GM19372 (cell line): ENCODE data around the gene STK24.

Experiments
- ATAC-seq: cut with Tn5 transposase; IDR thresholded peaks from one replicate; pipeline ENCODE4 v1.9.1; 2021; ENCODE audit warnings: mild to moderate bottlenecking, low read depth, moderate library complexity; ENCODE audit not compliant: unreplicated experiment

STK24 gene

DNA sequence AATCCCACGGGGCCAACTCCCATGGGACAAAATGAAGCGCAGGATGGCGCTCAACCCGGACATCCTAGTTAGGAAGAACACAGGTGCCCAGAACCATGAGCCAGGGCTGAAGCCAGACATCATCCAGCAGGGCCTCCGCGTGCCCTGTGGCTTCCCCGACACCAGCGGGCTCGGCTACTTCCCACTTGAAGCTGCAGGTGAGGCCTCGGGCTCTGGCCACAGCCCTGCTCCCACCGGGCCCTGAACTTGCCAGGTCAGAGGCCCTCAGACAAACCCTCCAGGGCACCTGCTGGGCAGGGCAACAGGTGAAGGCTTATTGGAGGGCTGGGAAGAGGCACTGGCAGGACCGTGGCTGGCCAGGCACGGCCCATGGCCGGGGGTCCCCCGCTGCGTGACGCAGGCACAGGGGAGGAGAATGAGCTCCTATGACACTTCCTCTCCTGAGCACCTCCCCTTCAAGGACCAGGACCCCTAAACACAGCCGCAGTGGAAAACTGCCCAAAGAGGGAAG lies 117.7 kb downstream of the STK24 start:
- ATAC-seq, result no peak

DNA sequence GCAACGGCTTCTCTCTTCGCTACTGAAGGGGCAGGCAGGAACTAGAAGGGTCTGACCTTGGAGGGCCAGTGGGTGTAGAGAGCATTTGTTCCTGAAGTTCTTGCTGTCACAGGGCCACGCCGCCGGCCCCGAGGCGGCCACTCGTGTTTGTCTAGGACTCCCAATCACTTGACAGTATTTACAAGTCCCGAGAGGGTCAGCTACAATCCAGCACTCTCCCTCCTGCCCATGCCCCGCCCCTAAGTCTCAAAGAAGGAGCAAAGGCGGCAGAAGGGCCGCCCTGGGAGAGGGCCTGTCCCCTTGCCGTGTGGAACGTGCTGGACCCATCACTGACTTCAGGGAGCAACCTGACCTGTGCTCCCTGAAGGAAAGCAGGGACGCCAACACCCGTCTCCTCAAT lies 118.5 kb downstream of the STK24 start:
- ATAC-seq, result no peak

DNA sequence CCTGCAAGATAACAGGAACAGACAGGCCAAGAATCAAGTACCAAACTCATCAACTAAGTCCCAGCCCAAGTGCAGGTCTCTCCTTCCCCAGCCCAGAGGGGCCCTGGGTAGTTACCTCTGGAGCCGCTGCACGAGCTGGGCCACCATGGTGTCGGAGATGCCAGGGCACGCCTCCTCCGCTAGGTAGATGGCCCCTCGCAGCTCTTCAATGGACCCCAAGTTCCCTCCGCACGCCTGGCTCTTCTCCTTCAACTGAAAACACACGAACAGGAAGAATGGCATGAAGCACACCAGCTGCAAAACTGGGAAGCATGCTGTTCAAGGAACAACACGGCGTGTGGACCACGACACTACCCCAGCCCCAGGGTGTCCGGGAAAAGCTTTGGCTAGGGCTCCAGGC lies 119.9 kb downstream of the STK24 start:
- no peak for ATAC-seq

DNA sequence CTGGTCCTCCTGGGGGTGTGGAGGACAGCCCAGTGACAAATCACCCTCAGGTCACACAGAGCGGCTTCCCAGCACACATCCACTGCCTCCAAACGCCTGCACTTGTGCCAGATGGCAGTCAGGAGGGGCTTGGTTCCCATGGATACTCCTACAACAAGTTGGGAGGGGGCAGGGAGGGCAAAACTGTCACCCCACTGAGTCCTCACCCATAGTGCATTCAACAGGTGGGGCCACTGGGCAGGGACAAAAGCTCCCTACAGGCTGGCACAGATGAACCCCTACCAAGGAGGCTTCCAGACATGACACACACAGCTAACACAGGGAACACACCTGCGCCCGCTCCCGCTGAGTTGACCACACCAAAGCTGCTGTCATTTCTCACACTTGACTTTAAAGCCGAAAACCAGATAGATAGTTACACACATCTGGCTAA lies 120.5 kb downstream of the STK24 start:
- ATAC-seq, result no peak

DNA sequence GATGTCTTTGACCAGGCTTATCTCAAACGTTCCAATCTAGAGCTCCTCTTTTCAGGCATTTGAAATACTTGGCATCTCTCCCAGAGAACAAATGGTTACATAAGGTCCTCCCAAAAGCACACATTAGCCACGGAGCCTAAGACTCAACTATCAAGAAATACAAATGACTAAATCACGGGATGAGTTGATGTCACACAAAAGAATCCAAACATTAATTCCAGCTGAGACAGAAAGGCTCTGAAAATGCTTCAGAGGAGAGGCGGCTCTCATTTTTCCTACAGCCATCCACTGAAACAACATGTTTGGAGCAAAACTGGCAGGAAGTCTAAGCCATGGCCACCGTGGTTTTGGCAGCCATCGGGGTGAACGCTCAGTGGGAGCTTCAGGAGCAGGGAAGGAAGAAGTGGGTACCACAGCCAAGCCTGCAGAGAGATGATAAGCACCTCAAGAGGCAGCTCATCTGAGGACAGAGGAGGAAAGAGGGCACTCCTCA lies 122.5 kb downstream of the STK24 start:
- ATAC-seq, result no peak

DNA sequence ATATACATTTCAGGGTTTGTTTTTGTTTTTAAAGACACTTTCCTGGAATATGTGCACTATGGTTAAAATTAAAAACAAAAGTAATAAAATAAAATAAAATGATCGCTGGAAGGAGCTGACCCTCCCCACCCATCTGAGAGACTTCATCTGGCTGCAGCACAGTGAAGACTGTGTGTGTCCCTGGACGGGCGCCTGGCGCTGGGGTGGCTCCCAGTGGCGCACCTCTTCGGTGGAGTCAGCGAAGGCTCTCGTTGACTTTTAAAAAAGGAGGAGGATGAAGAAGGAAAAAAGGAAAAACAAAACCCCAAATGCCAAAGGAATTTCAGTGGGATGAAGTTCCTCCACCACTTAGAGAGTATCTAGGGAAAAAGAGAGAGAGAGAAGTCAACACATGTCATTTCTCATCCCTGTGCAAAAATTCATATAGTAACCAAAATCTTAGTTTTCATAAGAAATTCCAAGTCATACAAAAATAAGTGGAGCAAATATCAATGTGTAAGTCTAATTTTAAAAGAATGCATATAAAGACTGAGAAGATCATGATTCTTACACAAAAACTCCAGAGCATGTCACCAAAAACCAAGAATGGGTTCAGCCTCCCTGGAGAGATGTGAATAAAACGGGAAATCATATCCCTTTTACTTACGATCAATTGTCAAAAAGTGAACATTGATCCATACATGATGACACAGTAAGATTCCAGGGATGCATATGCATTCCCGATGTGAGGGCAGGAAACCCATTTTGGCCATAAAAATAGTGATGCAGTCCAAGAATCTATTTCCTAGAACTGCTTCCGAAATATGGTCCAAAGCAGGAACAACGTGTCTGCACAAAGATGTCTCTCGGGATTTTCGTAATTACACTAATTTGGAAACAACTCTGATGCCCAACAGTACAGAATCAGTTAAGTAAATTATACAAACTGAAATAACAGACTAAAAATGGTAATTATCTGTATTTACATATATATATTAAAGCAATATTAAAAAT lies 123.8 kb downstream of the STK24 start:
- no peak for ATAC-seq

DNA sequence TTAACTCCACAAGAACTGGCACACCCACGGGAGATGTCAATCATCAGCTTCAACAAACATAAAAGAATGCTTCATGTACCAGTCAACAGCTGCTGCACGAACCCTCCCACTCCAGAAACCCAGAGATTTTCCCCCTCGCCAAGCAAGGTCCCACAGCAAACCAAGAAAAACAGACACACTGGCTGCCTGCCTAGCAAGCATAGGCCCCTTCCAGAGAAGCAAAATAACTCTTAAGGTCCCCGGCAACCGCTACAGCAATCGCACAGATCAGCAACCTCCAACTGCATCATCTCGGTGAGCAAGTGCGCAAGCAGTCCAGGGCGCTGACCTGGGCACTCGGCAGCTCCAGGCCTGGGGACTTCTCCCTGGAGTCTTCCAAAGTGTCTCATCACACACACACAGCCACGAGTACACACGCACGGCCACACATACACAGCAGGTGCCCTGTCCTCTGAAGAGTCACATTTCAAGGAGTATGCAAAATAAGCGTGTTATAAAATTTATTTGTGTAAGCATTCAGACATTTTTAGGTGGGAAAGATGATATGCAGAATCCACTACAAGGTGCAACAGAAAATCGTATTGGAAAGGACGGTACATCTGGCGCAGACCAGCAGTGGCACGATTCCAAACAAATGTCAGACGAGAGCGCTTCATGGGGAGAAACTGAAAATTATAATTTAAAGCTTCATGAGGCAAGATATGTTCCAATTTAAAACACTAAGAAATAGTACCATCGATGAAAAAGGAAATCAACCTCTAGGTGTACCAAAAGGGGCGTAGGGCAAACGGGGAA lies 125.0 kb downstream of the STK24 start:
- no peak for ATAC-seq

DNA sequence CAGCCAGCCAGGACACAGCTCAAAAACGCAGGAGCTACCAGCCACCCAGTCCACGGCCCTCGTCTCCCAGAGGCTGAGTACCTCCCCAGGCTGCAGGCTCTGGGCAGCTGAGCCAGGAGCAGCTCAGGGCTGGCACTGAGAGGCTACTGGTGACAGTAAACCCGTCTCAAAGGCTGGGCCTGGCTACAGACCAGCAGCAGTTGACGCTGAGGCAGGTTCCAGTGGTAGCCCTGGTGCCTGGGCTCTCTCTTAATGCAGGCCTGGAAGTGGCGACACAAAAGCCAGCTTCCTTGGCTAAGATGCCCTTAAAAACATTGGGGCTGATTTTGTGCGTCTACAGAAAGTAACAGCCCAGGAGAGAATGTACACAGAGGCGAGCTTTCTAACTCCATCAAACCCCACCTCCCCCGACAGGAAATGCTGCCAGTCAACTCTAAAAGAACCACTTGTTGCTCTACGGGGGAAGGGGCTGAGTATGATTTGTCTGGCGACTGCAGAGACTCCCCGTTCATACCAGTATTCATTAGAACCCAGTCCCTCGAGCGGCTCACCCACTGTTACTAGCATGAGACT lies 126.3 kb downstream of the STK24 start:
- no peak for ATAC-seq

DNA sequence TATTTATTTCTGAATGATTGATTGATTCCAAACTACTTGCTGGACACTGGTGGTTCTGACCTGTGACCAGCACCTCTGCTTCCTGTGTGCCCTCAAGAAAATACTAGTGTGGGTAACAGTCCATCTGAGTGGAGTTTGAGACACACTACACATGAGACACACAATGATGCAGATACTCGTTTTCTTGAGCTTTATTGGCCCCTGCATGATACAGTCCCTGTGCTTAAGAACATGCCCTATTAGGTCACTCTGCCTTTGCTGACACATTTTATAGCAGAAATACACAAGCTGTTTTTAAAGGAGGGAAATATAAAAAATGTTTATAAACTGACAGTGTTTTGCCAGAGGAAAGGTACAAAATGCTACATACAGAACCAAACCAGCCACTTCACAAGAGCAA lies 126.9 kb downstream of the STK24 start:
- ATAC-seq, result no peak

DNA sequence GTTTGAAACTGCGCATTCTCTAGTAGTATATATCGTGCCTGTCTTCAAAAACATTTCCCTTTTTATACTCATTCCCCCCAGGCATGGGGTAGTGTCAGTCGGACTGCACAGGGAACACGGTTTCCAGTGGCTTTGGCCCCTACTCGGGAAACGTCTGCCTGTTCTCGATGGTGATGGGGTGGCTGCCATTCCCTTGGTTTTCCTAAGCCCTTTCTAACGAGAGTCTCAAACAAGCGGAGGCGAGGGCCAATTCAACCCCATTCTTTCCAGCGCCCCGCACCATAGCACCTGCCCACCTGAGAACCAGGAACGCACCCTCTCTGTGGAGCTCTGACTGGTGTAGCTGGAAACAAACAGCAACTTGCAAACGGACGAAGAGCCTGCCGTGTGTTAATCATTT lies 127.6 kb downstream of the STK24 start:
- ATAC-seq, result no peak

DNA sequence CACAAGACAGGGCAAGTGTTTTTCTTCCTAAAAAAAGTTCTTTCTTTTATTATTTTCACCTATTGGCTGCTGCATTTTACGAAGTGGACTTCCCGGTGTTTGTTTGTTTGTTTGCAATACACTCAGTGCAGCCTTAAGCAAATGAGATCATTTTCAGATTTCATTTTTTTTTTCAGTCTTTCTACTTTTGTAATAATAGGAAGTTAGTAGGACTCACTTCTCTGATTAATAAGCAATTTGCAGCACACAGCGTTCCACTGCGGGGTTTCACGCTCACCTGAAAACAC lies 128.3 kb downstream of the STK24 start:
- no peak for ATAC-seq

DNA sequence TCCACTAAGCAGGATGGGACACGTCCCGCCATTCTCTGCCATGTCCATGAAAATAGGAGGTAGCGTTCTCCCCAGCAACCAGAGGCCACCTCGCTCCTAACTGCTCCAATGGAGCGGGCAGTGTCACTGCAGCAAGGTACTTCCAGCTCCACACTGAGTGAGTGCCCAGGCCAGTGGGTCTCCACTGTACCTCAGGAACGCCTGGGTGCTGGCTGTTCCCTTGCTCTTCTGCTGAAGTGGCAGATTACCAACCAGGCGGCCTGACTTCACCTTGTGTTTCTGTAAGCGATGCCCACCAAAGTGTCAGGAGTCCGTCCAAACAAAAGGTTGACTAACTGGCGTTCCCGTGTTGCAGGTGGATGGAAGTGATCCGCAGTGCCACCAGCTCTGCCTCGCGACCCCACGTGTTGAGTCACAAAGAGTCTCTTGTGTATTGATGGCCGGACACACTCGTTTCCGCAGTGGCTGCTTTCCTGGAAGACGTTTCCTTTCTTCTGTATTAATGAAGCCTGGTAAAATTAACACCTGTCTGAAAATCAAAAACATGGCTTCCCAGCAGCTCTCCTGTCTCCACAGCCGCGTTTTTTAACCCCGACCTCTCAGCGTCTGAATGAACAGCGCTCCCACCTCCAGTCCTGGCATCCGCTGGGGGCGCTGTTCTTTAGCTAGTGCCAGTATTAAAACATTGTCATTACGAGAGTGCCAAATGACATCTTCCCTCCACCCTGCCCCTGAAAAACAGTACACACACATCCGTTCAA lies 128.8 kb downstream of the STK24 start:
- ATAC-seq, result no peak

DNA sequence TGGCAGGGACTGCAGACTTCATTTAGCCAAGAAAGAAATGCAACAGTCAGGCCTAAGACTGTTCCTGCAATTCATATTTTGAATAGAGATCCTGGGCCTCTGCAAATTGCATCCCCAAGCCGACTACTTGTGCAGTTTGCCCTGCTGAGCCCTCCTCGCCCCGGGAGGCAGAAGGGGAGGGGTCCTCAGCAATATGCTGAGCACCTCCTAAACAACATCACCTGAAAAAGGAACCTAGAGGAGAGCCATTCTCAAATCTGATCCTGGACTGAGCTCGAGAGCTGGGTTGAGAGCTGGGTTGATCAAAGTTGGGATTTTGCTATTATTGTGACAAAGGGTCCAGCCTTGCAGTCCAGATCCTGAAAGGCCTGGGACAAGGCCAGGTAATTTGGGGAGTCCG lies 129.8 kb downstream of the STK24 start:
- no peak for ATAC-seq

DNA sequence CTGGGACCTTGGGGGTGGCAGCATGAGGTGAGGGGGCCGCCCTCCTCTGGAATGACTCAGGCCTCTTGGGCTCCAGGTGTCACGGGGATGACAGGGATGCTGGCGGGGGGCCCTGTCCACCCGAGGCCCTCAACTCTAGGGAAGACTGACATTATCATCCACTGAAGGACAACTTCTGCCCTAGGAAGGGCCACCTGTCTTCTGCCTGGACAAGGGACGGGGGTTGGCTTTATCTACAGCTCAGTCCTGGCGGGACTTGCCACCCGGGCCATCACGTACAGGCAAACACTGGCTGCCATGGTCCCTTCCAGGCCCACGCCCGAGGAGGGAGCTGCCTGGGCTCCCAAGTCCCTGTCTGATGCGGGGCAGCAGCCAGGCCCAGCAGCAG lies 130.7 kb downstream of the STK24 start:
- ATAC-seq, result no peak

DNA sequence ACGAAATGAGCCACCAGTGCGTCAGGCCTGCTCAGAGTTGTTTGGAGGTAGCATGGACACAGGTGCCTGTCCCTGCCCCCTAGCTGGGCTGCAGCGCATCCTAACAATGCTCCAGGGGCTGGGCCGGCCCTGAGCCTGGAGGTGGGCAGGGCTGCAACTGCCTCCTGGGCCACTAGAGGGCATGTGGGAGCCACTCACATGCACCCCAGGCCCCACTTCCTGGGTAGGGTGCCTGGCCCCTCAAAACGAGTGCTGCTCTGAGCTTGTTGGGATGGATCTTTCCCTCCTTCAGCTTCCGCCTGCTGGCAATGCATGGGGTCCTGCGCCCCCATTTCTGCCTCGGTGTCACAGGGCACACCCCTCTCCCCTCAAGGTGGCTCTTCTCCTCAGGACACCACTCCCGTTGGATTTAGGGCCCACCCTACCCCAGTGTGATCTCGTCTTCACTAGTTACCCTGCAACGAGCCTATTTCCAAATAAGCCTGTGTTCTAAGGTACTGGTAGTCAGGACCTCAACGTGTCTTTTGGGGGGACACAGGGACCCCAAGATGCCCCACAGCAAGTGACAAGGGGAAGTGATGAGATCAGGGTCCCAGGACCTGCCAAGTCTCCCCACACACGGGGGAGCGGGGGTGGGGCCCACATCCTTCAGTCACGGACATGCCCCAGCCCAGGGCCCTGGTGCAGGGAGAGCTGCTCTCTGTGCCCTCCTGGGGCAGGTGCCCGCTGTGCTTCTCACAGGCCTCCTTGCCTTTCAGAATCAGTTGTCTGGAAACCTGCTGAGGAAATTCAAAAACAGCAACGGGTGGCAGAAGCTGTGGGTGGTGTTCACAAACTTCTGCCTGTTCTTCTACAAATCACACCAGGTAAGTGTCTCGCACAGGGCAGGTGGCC lies 131.3 kb downstream of the STK24 start:
- ATAC-seq, result peak; percentile 96

DNA sequence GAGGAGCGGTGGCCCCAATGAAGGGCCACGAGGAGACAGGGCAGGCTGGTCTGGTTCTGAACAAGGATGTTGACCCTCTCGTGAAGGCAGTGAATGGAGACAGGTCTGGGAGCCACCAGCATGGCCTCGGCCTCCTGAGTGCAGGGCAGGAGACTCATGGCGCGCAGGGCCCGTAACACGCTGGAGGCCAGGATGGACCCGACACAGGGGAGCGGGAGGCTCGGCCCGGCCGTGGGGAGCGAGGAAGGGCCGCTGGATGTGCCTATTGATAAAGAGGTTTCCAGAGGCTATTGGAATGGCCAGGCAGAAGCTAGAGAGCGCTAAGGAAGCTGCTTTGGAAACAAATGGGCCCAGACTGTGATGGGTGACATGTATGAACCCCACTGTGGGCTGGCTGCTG lies 132.5 kb downstream of the STK24 start:
- ATAC-seq, result no peak

DNA sequence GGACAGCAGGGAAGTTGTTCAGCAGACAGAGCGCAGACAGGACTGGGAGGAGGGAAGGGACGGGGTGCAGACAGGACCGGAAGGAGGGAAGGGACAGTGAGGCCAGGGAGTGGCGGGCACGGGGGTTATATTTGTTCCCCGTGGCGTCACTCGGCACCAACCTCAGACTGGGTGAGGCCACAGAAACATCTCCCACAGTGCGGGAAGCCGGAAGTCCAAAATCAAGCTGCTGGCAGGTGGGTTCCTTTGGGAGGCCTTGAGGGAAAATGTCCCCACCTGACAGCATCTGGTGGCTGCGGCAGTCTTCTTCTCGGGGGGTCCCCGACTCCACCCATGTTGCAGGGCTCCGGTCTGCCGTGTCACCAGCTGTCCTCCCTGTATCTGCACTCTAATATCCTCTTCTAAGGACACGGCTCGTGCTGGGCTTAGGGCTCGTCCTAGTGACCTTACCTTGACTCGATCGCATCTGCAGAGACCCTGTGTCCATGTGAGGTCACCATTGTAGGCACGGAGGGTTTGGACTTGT lies 133.0 kb downstream of the STK24 start:
- no peak for ATAC-seq

DNA sequence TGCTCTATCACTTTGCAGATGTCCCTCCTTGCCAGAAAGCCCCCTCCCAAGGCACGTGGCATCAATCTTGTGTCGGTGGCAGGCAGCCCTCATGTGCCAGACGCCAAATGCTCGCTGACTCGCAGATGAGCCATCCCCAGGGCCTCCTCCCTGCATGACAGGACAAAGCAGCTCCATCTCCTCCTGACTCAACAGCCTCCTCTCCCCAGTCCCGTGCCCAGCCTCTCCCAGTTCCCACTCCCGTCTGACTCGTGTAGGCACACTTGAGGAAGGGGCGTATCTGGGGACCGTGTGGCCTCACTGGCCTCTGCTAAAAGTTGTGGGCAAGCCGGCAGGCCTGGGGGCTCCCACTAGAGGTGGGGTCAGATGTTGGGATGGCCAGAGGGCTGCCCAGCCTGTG lies 133.6 kb downstream of the STK24 start:
- no peak for ATAC-seq
